GM03348 (cell line): Measurements from ENCODE around the gene CDH16.
A peak's percentile ranks its signal among the peaks of the same experiment; 100 is the strongest.
"Not testable (repeated sequence)": the region's sequence is repeated elsewhere in the genome, so short reads cannot be mapped to it uniquely, and the experiment has no call there.

Experiments
- DNase-seq: peaks from one replicate; pipeline ENCODE4 v3.0.0; 2012; ENCODE audit warnings: low spot score

Gene CDH16

GRCh38 chr16:66871363-66871762, 47.3 kb downstream of the CDH16 start:
- not testable (repeated sequence) for DNase-seq

DNA sequence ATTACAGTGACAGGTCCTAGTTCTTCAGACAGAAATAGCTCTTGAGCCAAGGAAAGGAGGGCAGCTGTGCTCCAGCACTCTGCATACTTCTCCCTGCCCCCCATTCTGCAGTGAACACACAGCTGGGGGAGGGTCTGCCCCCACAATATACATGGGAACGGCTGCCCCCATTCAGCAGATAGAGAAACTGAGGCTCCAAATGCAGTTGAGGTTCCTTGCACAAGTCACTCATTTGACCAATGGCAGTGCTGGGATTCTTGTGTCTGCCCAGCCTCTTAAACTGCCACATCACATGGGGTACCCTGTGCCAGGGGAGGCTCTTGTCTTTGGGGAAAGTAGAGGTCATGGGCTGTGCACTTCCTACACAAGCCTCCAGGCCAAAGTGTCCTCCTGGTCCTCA, 49.3 kb downstream of the CDH16 start:
- DNase-seq, result no peak

GRCh38 chr16:66863707-66864106, 55.0 kb downstream of the CDH16 start:
- DNase-seq, result no peak

DNA sequence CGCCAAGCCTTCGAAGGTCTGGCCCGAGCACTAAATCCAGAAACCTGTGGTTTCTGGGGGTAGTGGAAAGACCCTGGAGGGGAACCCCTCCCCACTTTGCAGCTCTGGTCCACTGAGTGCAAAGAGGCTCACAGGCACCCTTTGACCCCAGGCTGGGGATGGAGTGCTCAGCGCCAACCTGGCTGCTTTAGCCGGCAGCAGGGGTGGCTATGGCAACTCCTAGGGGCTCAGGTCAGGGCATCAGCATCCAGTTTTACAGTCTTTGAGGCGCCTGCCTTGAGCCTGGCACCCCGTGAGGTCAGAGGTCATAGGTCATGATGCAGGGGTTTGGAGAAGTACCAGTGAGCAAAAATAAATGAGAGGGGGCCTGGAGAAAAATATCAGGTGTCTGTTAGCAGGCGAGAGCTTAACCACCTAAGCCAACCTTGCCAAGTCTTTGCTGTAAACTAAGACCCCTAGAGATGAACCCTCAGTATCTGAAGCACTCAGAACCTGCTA, 56.6 kb downstream of the CDH16 start:
- no peak for DNase-seq

DNA sequence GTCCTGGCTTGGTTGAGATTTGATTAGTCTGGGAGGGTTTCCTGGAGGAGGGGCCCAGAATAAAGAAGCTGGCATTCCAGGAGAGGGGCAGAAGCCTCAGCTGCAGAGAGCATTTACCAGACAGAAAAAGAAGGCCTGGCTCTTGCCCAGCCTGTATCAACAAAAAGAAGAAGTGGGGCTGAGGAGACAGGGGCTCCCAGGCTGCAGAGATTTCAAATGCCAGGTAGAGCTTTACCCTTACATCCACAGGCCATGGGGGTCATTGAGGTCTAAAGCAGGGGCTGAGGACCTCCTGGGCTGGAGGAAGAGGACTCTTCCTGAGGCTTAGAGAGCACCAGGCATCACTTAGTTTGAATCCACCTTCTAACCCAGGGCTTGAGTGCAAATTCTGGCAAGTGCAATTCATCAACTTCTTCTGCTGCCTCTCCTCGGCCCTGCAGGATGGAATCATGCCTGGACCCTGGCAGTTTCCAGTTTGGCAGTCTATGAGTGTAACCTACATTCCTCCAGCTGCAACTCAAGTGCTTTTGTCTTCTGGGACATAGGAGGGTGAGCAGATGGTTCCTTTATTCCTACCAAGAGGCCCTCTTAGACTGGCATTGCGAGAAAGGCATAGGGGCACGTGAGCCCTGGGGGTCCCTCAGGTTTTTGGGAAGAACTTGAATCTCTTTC, 59.2 kb downstream of the CDH16 start:
- DNase-seq, result no peak

- DNase-seq, result peak; percentile 62
These were observed 59.8 kb downstream of the CDH16 start for GRCh38 chr16:66858740-66859396.
